HG03432 (cell line): ENCODE data around the gene RCOR1.
"Not testable (repeated sequence)": the region's sequence is repeated elsewhere in the genome, so short reads cannot be mapped to it uniquely, and the experiment has no call there.

Experiments
- ATAC-seq: cut with Tn5 transposase; IDR thresholded peaks from one replicate; pipeline ENCODE4 v1.9.1; 2021; ENCODE audit warnings: mild to moderate bottlenecking, moderate library complexity; ENCODE audit not compliant: unreplicated experiment

The RCOR1 gene

DNA sequence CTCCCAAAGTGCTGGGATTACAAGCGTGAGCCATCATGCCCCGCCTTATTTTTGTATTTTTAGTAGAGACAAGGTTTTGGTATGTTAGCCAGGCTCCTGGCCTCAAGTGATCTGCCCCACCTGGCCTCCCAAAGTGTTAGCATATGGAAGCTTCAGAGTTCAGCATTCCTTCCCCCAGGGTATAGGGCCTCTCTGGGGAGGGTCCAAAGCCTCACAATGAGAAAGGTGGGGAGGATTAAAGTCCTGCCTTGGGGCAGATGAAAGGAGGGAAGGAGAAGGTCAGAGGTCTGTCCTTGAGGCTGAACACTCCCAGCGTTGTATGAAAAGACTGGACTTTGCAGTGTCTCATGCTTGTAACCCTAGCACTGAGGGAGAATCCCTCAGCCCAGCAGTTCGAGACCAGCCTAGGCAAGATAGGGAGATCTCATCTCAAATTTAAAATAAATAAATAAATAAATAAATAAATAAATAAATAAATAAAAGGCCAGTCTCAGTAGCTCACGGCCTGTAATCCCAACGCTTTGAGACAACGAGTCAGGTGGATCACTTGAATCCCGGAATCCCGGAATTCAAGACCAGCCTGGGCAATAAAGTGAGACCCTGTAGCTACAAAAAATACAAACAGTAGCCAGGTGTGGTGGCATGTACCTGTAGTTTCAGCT is 22.0 kb upstream of the RCOR1 start:
- no peak for ATAC-seq

DNA sequence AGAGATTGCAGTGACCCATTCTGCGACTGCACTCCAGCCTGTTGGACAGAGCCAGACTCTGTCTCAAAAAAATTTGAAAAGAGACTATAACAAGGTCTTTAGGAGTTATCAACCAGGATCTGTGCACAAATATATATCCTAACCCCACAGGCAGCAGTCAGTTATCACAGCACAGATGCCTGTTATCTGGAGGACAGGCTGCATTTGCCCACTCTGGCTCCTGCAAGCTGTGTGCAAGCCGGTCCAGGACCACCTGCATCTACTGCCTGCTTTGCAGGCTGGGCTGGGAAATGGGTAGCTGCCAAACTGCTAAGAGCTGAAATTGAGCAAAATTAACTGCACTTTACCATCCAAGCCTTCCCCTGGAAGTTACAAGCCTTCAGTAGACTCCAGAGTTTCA is 21.4 kb upstream of the RCOR1 start:
- ATAC-seq = no peak

DNA sequence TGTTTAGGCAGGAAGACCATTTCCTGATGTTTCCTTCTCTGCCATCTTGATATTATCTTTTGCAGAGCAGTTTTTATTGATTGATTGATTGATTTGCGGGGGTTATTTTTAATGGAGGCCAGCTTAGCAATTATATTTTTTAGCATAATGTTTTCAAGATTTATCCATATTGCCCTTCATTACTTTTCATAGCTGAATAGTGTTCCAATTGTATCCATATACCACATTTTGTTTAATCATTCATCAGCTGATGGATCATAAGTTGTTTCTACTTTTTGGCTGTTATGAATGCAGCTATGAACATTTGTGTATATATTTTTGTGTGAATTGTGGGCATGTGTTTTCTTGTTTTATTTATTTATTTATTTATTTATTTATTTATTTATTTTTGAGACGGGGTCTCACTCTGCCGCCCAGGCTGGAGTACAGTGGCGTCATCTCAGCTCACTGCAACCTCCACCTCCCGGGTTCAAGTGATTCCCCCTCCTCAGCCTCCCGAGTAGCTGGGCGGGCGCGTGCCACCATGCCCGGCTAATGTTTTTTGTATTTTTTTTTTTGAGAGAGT is 20.9 kb upstream of the RCOR1 start:
- ATAC-seq = no peak

DNA sequence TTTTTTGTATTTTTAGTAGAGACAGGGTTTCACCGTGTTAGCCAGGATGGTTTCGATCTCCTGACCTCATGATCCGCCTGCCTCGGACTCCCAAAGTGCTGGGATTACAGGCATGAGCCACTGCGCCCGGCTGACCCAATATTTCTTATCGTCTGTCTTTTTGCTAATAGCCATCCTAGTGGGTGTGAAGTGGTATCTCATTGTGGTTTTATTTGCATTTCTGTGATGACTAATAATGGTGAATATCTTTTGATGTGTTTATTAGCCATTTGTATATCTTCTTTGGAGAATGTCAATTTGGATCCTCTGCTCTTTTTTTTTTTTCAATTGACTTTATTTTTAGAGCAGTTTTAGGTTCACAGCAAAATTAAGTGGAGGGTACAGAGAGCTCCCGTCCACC is 19.3 kb upstream of the RCOR1 start:
- ATAC-seq = not testable (repeated sequence)

GRCh38 chr14:102573591-102574046 is 18.8 kb upstream of the RCOR1 start:
- no peak for ATAC-seq

GRCh38 chr14:102574281-102575159 is 17.9 kb upstream of the RCOR1 start:
- ATAC-seq = no peak

DNA sequence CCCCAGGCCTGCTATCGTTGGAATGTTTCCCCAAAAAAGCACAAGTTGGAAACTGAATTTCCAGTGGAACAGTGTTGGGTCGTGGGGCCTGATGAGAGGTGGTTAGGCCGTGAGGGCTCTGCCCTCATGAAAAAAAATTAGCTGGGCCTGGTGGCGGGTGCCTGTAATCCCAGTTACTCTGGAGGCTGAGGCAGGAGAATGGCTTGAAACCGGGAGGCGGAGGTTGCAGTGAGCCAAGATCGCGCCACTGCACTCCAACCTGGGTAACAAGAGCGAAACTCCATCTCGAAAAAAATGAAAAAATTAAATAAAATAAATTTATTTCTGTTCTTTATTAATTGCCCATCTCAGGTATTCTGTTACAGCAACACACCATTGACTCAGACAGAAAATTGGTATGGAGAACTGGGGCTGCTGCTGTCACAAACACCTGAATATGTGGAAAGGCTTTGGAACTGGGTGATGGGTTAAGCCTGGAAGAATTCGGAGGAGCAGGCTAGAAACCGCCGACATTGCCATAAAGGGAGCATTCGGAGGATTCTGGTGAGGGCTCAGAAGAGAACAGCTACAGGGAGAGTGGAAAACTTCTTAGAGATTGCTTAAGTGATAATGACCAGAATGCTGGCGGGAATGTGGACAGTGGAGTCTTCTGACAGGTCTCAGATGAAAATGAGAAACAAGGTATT is 17.1 kb upstream of the RCOR1 start:
- ATAC-seq = no peak

DNA sequence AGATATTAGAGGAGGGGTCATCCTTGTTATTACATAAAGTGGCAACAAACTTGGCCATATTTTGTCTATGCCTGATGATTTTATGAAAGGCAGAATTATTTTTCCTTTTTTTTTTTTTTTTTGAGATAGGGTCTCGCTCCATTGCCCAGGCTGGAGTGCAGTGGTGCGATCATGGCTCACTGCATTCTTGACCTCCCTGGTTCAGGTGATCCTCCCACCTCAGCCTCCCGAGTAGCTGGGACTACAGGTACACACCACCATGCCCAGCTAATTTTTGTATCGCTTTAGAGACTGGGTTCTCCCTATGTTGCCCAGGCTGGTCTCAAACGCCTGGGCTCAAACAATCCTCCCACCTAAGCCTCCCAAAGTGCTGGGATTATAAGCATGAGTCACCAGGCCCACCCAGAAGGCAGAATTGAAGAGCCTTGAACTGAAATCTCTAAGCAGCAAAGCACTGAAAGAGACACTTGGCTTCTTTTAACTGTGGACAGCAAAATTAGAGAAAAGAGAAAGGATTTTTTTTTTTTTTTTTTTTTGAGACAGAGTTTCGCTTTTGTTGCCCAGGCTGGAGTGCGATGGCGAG is 16.5 kb upstream of the RCOR1 start:
- not testable (repeated sequence) for ATAC-seq

- ATAC-seq = no peak
Measured at GRCh38 chr14:102578821-102579220, 13.6 kb upstream of the RCOR1 start.

GRCh38 chr14:102579696-102580549 is 12.5 kb upstream of the RCOR1 start:
- ATAC-seq = no peak

- no peak for ATAC-seq
Measured at GRCh38 chr14:102580550-102581110, 11.8 kb upstream of the RCOR1 start.

GRCh38 chr14:102581193-102581592 is 11.3 kb upstream of the RCOR1 start:
- no peak for ATAC-seq

- no peak for ATAC-seq
Measured at GRCh38 chr14:102583726-102584125, 8.7 kb upstream of the RCOR1 start.

DNA sequence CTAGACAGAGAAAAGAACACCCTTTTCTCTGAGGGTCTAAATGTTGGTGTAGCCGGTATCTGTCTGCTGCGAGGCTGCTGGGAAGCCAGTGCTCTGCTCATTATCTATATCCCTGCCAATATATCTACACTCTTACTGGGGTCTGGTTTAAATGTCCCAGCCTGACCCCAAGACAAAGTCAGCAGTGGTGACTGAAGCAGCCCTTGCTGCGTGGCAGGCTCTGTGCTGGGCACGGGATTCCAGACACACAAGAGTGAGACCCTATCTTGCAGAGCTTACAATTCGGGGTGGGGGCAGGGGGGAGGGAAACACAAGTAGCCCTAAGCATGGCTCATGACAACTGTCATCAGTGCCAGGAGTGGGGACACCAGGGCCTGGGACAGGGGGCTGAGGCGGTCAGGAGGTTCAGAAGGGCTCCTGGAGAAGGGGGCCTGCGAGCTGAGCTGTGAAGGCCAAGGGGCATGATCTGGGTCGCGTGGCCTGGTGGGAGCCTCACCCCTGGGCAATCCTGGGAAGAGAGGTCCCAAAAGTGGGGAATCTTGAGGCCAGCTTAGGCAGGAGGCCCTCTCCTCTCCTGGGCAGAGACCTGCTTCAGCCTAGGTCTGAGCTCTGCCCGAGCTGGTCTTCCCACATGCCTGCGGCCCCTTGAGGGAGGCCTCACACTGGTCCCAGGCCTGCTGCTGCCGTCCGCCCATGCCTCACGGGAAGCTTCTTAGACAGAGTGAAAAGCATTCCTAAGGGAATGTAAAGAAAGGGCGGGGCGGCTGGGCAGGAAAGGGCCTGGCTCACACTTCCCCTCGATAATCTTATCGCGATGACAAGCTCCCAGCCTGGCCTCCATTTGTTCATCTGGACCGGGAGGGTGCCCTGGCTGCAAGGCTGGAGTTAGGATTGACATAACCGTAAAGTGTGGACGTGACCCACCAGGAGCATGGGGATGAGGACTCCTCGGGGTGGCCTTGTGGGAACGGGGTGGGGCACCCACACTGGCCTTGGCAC is 7.3 kb upstream of the RCOR1 start:
- ATAC-seq = no peak

DNA sequence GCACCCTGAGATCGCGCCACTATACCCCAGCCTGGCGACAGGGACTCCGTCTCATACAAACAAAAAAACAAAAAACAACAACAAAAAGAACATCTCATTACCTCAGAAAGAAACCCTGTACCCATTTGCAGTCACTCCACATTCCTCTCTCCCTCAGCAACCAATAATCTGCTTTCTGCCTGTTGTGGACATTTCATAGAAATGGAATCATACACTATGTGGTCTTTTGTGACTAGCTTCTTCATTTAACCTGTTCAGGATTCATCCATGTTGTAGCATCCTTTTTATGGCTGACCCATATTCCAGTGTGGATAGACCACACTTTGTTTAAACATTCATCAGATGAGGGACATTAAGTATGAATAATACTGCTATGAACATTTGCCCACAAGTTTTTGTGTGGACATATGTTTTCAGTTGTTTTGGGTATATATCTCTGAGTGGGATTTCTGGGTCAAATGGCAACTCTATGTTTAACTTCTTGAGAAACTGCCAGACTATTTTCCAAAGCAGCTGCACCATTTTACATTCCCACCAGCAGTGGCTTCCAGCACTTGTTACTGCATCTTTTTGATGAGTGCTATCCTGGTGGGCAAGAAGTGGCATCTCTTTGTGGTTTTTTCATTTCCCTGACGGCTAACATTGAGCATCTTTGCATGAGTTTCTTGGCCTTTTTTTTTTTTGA is 5.9 kb upstream of the RCOR1 start:
- ATAC-seq = no peak

GRCh38 chr14:102588821-102589220 is 3.6 kb upstream of the RCOR1 start:
- ATAC-seq = no peak

- ATAC-seq = no peak
Measured at GRCh38 chr14:102589761-102590290, 2.6 kb upstream of the RCOR1 start.

- no peak for ATAC-seq
Measured at GRCh38 chr14:102590667-102591099, 1.8 kb upstream of the RCOR1 start.
